AG04450 (cell line): ENCODE results near the gene CNOT2. TPM values are rescaled to one million over a fixed set of nuclear protein-coding genes. Genes with fewer than 3 reads are reported as not detected.

Experiments used
- CTCF ChIA-PET: fragments of 300-600, 350-600 bp; formaldehyde crosslinking; extraction: SDS; loops from one replicate; lab custom pipeline; 2022; ENCODE audit warnings: antibody characterized with exemption, inconsistent platforms; lab: Charles Lee
- POLR2A ChIA-PET: fragments of 350-600 bp; formaldehyde crosslinking; extraction: SDS; loops from one replicate; lab custom pipeline; 2021; ENCODE audit warnings: antibody characterized with exemption, inconsistent platforms; lab: Yijun Ruan, JAX
- DNase-seq: peaks from one replicate; pipeline ENCODE4 v3.0.0-alpha.2; 2011; ENCODE audit warnings: low read depth, low spot score
- H3K27ac ChIP-seq: one replicate; pipeline ENCODE4 v1.5.1; 2012; ENCODE audit warnings: low read depth, low read length, control low read depth
- H3K27me3 ChIP-seq: one replicate; pipeline ENCODE4 v1.6.0; 2012; ENCODE audit warnings: low read length; ENCODE audit not compliant: control insufficient read depth, insufficient read depth
- H3K4me3 ChIP-seq: 2 replicates; pipeline ENCODE4 v1.5.1; 2011; ENCODE audit warnings: mild to moderate bottlenecking, low read depth, low read length, control low read depth
- H3K9me3 ChIP-seq: 2 replicates; pipeline ENCODE4 v1.5.1; 2012; ENCODE audit warnings: low read length; ENCODE audit not compliant: control insufficient read depth, insufficient read depth
- CTCF ChIP-seq: IDR thresholded peaks from 2 replicates; pipeline ENCODE4 v1.5.1; 2011; ENCODE audit warnings: low read depth, low read length, control low read depth, inconsistent platforms
- polyA plus RNA-seq: library from polyadenylated mRNA; depleted of rRNA; stranded (reverse); fragments of >200 nt; gene quantifications from 2 replicates; pipeline ENCODE4 v1.2.3, GENCODE V29; 2011

CNOT2 gene
- polyA plus RNA-seq, 1 experiment, result 74.3 TPM

- no peak for TF ChIP-seq CTCF
- ChIA-PET CTCF (no interaction called here), POLR2A (no interaction called here)
- no peak for DNase-seq
- H3K4me3 ChIP-seq, result no peak overlapping the region
- H3K9me3 ChIP-seq, result peaks cover 11% of the 10 kb centered on the region
- H3K27me3 ChIP-seq, result no peaks in the 10 kb centered on the region
- no peak overlapping the region for H3K27ac ChIP-seq
Measured at GRCh38 chr12:70307868-70308267, 64.6 kb downstream of the CNOT2 start.

GRCh38 chr12:70309348-70309747 lies 66.1 kb downstream of the CNOT2 start:
- ChIA-PET CTCF (no interaction called here), POLR2A (no interaction called here)
- DNase-seq, result no peak
- Histone ChIP-seq H3K9me3 (peaks cover 10% of the 10 kb centered on the region), H3K27ac (no peak overlapping the region), H3K27me3 (no peaks in the 10 kb centered on the region), H3K4me3 (no peak overlapping the region)
- TF ChIP-seq CTCF, result no peak

GRCh38 chr12:70314145-70314544 lies 70.9 kb downstream of the CNOT2 start:
- ChIA-PET CTCF (no interaction called here), POLR2A (no interaction called here)
- no peak for DNase-seq
- no peak overlapping the region for H3K4me3 ChIP-seq
- no peak for TF ChIP-seq CTCF
- no peaks in the 10 kb centered on the region for H3K9me3 ChIP-seq
- H3K27me3 ChIP-seq, result no peaks in the 10 kb centered on the region
- no peak overlapping the region for H3K27ac ChIP-seq

GRCh38 chr12:70317781-70318180 lies 74.5 kb downstream of the CNOT2 start:
- no peak overlapping the region for H3K4me3 ChIP-seq
- CTCF ChIA-PET, result interaction anchor here (1.1 kb wide), 1 partner anchor 259 kb away, joined by 4 read pairs; no protein-coding TSS in a partner anchor
- no peaks in the 10 kb centered on the region for H3K9me3 ChIP-seq
- POLR2A ChIA-PET, result no interaction called here
- no peaks in the 10 kb centered on the region for H3K27me3 ChIP-seq
- no peak for TF ChIP-seq CTCF
- DNase-seq, result no peak
- no peak overlapping the region for H3K27ac ChIP-seq

GRCh38 chr12:70319605-70320004 lies 76.4 kb downstream of the CNOT2 start:
- Histone ChIP-seq H3K27ac (no peak overlapping the region), H3K27me3 (no peaks in the 10 kb centered on the region), H3K9me3 (no peaks in the 10 kb centered on the region), H3K4me3 (no peak overlapping the region)
- no peak for TF ChIP-seq CTCF
- DNase-seq, result no peak
- ChIA-PET CTCF (interaction anchor here (1.5 kb wide), 1 partner anchor 419 kb away, joined by 3 read pairs; no protein-coding TSS in a partner anchor), POLR2A (no interaction called here)
